ENCODE results near the gene ZDHHC7.

DNA sequence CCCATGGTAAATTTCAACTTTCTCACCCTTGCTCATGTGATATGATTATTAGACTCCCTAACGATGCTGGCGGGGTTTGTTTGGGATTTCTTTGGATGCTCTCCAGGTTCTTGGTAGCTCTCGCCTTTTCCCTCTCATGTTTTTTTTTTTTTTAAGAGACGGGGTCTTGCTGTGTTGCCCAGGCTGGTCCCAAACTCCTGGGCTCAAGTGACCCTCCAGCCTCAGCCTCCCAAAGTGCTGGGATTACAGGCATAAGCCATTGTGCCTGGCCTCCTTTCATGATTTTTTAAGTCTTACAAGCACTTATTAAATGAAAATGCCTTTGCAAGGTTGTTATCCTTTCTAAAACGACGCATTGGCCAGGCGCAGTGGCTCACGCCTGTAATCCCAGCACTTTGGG lies 40.3 kb upstream of the ZDHHC7 start:
- TF ChIP-seq ZNF70 (CRISPR knock-in tag; IDR thresholded peaks at IDR 0.05) (no peak), OSR1 (CRISPR knock-in tag; IDR thresholded peaks at IDR 0.05) (no peak), PPARA (CRISPR knock-in tag; IDR thresholded peaks at IDR 0.05; ENCODE audit: borderline replicate concordance) (no peak), ZFP3 (CRISPR knock-in tag; IDR thresholded peaks at IDR 0.05) (no peak), RARB (CRISPR knock-in tag; IDR thresholded peaks at IDR 0.05) (no peak), BACH2 (CRISPR knock-in tag; IDR thresholded peaks at IDR 0.05; ENCODE audit: borderline replicate concordance) (no peak), TOX (CRISPR knock-in tag; IDR thresholded peaks at IDR 0.05; ENCODE audit: borderline replicate concordance) (no peak), ZC3H10 (CRISPR knock-in tag; IDR thresholded peaks at IDR 0.05) (no peak), ZNF8 (CRISPR knock-in tag; IDR thresholded peaks at IDR 0.05) (no peak), TCF4 (CRISPR knock-in tag; IDR thresholded peaks at IDR 0.05; ENCODE audit: borderline replicate concordance) (no peak)
- TF ChIP-seq, protein P1, sequence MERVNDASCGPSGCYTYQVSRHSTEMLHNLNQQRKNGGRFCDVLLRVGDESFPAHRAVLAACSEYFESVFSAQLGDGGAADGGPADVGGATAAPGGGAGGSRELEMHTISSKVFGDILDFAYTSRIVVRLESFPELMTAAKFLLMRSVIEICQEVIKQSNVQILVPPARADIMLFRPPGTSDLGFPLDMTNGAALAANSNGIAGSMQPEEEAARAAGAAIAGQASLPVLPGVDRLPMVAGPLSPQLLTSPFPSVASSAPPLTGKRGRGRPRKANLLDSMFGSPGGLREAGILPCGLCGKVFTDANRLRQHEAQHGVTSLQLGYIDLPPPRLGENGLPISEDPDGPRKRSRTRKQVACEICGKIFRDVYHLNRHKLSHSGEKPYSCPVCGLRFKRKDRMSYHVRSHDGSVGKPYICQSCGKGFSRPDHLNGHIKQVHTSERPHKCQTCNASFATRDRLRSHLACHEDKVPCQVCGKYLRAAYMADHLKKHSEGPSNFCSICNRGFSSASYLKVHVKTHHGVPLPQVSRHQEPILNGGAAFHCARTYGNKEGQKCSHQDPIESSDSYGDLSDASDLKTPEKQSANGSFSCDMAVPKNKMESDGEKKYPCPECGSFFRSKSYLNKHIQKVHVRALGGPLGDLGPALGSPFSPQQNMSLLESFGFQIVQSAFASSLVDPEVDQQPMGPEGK (CRISPR knock-in tag; IDR thresholded peaks at IDR 0.05; ENCODE audit: borderline replicate concordance) = no peak
- TF ChIP-seq, protein P2, sequence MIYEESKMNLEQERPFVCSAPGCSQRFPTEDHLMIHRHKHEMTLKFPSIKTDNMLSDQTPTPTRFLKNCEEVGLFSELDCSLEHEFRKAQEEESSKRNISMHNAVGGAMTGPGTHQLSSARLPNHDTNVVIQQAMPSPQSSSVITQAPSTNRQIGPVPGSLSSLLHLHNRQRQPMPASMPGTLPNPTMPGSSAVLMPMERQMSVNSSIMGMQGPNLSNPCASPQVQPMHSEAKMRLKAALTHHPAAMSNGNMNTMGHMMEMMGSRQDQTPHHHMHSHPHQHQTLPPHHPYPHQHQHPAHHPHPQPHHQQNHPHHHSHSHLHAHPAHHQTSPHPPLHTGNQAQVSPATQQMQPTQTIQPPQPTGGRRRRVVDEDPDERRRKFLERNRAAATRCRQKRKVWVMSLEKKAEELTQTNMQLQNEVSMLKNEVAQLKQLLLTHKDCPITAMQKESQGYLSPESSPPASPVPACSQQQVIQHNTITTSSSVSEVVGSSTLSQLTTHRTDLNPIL (CRISPR knock-in tag; IDR thresholded peaks at IDR 0.05; ENCODE audit: low read depth) = no peak
